ENCODE measurements around the gene GNG13.

GNG13 gene

DNA sequence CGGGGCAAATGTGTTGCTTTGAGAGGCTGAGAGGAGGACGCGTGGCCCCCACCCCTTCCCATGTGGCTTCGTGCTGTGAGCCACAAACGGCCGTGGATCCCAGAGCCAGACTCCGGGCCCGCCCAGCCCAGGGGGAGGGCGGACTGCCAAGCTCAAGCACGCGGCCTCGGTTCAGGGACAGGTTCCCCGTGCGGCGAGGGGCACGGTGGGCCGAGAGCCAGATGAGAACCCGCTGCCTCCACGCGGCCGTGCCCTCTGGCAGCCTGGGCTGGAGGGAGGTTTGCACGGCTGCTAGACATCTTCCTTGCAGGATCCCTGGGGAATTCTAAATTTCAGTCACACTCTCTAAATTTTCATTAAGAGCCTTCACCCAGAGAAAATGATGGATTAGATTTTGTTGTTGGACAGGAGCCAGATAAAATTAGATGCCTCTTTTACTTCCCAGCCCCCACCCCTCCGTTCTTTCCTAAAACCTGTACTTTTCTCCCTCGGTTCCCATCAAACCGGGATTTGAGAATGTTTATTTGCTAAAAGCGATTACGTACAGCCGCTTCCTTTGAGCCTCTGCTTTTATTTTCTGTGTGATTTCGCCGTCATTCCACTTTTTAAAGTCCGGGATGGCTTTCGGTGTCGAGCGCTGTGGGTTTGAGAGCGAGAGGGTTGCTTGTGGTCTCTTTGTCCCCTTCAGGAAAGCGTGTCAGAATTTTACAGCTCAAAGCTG is 25.0 kb upstream of the GNG13 start:
- H3K4me3 ChIP-seq (ENCODE audit: low read length) = no peak overlapping the region
- H3K9me2 ChIP-seq (replicated peaks; ENCODE audit: control insufficient read depth, low read length) = no peaks in the 10 kb centered on the region
- H3K27ac ChIP-seq (ENCODE audit: low read depth, low read length) = no peak overlapping the region
- no peaks in the 10 kb centered on the region for H3K36me3 ChIP-seq (ENCODE audit: control insufficient read depth, low read length)
- H3K4me1 ChIP-seq (ENCODE audit: control insufficient read depth, low read length) = peaks cover under 1% of the 10 kb centered on the region
- H3K4me2 ChIP-seq (ENCODE audit: low read length) = no peak overlapping the region
- H3K27me3 ChIP-seq (ENCODE audit: control insufficient read depth, low read length) = no peaks in the 10 kb centered on the region
- H4K20me1 ChIP-seq (ENCODE audit: control insufficient read depth, insufficient read depth, low read depth, low read length) = no peaks in the 10 kb centered on the region
- no peaks in the 10 kb centered on the region for H3K9me3 ChIP-seq (ENCODE audit: control insufficient read depth, insufficient read depth, low read length)
- H3F3A ChIP-seq (ENCODE audit: control insufficient read depth, insufficient read depth) = no peaks in the 10 kb centered on the region
- no peaks in the 10 kb centered on the region for H3K79me2 ChIP-seq (ENCODE audit: control insufficient read depth, low read length)
- TF ChIP-seq, protein P1, sequence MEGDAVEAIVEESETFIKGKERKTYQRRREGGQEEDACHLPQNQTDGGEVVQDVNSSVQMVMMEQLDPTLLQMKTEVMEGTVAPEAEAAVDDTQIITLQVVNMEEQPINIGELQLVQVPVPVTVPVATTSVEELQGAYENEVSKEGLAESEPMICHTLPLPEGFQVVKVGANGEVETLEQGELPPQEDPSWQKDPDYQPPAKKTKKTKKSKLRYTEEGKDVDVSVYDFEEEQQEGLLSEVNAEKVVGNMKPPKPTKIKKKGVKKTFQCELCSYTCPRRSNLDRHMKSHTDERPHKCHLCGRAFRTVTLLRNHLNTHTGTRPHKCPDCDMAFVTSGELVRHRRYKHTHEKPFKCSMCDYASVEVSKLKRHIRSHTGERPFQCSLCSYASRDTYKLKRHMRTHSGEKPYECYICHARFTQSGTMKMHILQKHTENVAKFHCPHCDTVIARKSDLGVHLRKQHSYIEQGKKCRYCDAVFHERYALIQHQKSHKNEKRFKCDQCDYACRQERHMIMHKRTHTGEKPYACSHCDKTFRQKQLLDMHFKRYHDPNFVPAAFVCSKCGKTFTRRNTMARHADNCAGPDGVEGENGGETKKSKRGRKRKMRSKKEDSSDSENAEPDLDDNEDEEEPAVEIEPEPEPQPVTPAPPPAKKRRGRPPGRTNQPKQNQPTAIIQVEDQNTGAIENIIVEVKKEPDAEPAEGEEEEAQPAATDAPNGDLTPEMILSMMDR (IDR thresholded peaks at IDR 0.05; ENCODE audit: low read depth, low read length, poor library complexity, severe bottlenecking) = no peak
- TF ChIP-seq EZH2phosphoT487 (IDR thresholded peaks at IDR 0.05; ENCODE audit: borderline replicate concordance, low read length) = no peak

DNA sequence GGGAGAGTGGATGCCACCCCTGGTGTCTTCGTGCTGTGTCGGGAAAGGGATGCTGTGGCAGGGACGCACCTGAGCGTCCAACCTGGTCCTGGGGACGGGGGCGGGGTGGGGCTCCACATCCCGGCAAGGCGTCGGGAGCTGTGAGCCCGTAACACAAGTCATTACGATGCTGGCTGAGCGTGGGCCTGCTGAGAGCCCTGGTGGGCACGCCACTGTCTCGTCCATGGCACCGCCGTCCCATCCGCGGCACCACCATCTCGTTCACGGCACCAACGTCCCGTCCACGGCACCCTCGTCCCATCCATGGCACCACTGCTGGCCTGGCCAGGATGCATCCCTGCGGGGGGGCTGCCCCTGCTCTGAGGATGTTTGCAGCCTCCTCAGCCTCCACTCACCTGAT is 24.1 kb upstream of the GNG13 start:
- Histone ChIP-seq H3K4me2 (ENCODE audit: low read length) (no peak overlapping the region), H3F3A (ENCODE audit: control insufficient read depth, insufficient read depth) (no peaks in the 10 kb centered on the region), H3K27me3 (ENCODE audit: control insufficient read depth, low read length) (peaks cover 3% of the 10 kb centered on the region), H3K9me3 (ENCODE audit: control insufficient read depth, insufficient read depth, low read length) (no peaks in the 10 kb centered on the region), H3K9me2 (replicated peaks; ENCODE audit: control insufficient read depth, low read length) (no peaks in the 10 kb centered on the region), H3K27ac (ENCODE audit: low read depth, low read length) (no peak overlapping the region), H3K36me3 (ENCODE audit: control insufficient read depth, low read length) (no peaks in the 10 kb centered on the region), H3K79me2 (ENCODE audit: control insufficient read depth, low read length) (no peaks in the 10 kb centered on the region), H4K20me1 (ENCODE audit: control insufficient read depth, insufficient read depth, low read depth, low read length) (no peaks in the 10 kb centered on the region), H3K4me3 (ENCODE audit: low read length) (no peak overlapping the region), H3K4me1 (ENCODE audit: control insufficient read depth, low read length) (peaks cover 10% of the 10 kb centered on the region)
- no peak for TF ChIP-seq EZH2phosphoT487 (IDR thresholded peaks at IDR 0.05; ENCODE audit: borderline replicate concordance, low read length)
- TF ChIP-seq, protein P1 (IDR thresholded peaks at IDR 0.05; ENCODE audit: low read depth, low read length, poor library complexity, severe bottlenecking) = no peak

DNA sequence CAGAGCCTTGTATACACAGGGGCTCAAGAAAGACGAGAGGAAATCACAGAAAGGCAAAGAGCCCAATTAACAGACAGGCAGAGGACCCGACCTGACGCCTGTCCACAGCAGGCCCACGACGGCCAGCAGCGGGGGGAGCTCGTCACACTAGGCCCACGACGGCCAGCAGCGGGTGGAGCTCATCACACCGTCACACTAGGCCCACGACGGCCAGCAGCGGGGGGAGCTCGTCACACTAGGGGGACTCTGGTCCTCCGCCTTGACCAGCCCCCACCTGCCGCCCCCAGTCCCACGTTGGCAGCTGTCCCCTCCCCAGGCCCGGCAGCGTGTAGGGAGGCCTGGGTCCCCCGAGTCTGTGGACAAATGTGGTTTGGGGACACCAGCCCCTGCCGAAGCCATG is 23.7 kb upstream of the GNG13 start:
- Histone ChIP-seq H3K27ac (ENCODE audit: low read depth, low read length) (no peak overlapping the region), H3K79me2 (ENCODE audit: control insufficient read depth, low read length) (no peaks in the 10 kb centered on the region), H3K9me3 (ENCODE audit: control insufficient read depth, insufficient read depth, low read length) (no peaks in the 10 kb centered on the region), H3K9me2 (replicated peaks; ENCODE audit: control insufficient read depth, low read length) (no peaks in the 10 kb centered on the region), H3F3A (ENCODE audit: control insufficient read depth, insufficient read depth) (no peaks in the 10 kb centered on the region), H3K36me3 (ENCODE audit: control insufficient read depth, low read length) (no peaks in the 10 kb centered on the region), H3K4me3 (ENCODE audit: low read length) (no peak overlapping the region), H3K4me2 (ENCODE audit: low read length) (no peak overlapping the region), H3K27me3 (ENCODE audit: control insufficient read depth, low read length) (peaks cover 7% of the 10 kb centered on the region), H4K20me1 (ENCODE audit: control insufficient read depth, insufficient read depth, low read depth, low read length) (no peaks in the 10 kb centered on the region), H3K4me1 (ENCODE audit: control insufficient read depth, low read length) (peaks cover 14% of the 10 kb centered on the region)
- TF ChIP-seq, protein P1 (IDR thresholded peaks at IDR 0.05; ENCODE audit: low read depth, low read length, poor library complexity, severe bottlenecking) = no peak
- TF ChIP-seq EZH2phosphoT487 (IDR thresholded peaks at IDR 0.05; ENCODE audit: borderline replicate concordance, low read length) = no peak
